Neural cell (in vitro differentiated cells): ENCODE measurements around the gene ARSI. TPM values are rescaled to one million over a fixed set of nuclear protein-coding genes. Genes with fewer than 3 reads are reported as not detected.

ENCODE experiments used
- H2AFZ ChIP-seq: fragments of 200-600, 300-800 bp; sonication (generic), shearing (Covaris generic); 2 replicates; pipeline ENCODE4 v1.6.0; 2014; ENCODE audit warnings: low read depth, mild to moderate bottlenecking, antibody characterized with exemption, low read length, moderate library complexity
- H3F3A ChIP-seq: fragments of 200-600 bp; shearing (Covaris generic); 2 replicates; pipeline ENCODE4 v1.6.1; 2016; ENCODE audit warnings: mild to moderate bottlenecking, moderate library complexity, mixed read lengths, antibody characterized with exemption, low read length; ENCODE audit not compliant: insufficient read depth, poor library complexity, severe bottlenecking
- H3K27ac ChIP-seq: fragments of 200-600, 300-800 bp; sonication (generic), shearing (Covaris generic); 2 replicates; pipeline ENCODE4 v1.5.1; 2014; ENCODE audit warnings: mild to moderate bottlenecking, low read length, moderate library complexity
- H3K27me3 ChIP-seq: fragments of 300-800, 200-600 bp; sonication (generic), shearing (Covaris generic); 2 replicates; pipeline ENCODE4 v1.6.0; 2014; ENCODE audit warnings: mild to moderate bottlenecking, low read depth, low read length, moderate library complexity; ENCODE audit not compliant: insufficient read depth
- H3K36me3 ChIP-seq: fragments of 300-800, 200-600 bp; sonication (generic), shearing (Covaris generic); 2 replicates; pipeline ENCODE4 v1.5.1; 2014; ENCODE audit warnings: mild to moderate bottlenecking, antibody characterized with exemption, low read length, moderate library complexity; ENCODE audit not compliant: insufficient read depth
- H3K4me2 ChIP-seq: fragments of 300-800, 200-600 bp; sonication (generic), shearing (Covaris generic); 2 replicates; pipeline ENCODE4 v1.6.0; 2014; ENCODE audit warnings: mild to moderate bottlenecking, low read length
- H3K4me3 ChIP-seq: fragments of 300-800, 200-600 bp; sonication (generic), shearing (Covaris generic); 2 replicates; pipeline ENCODE4 v1.5.1; 2014; ENCODE audit warnings: mild to moderate bottlenecking, low read length, moderate library complexity
- H3K79me2 ChIP-seq: fragments of 200-600 bp; shearing (Covaris generic); replicated peaks from 2 replicates; pipeline ENCODE4 v1.6.0; 2014; ENCODE audit warnings: mild to moderate bottlenecking, low read length, moderate library complexity; ENCODE audit not compliant: insufficient read depth
- H3K9ac ChIP-seq: fragments of 300-800, 200-600 bp; sonication (generic), shearing (Covaris generic); 2 replicates; pipeline ENCODE4 v1.6.1; 2016; ENCODE audit warnings: mild to moderate bottlenecking, low read length, mixed read lengths
- H3K9me2 ChIP-seq: fragments of 200-600 bp; shearing (Covaris generic); 2 replicates; pipeline ENCODE4 v1.6.1; 2016; ENCODE audit warnings: mild to moderate bottlenecking, low read length, mixed read lengths; ENCODE audit not compliant: insufficient read depth
- H3K9me3 ChIP-seq: fragments of 200-600, 300-800 bp; sonication (generic), shearing (Covaris generic); 2 replicates; pipeline ENCODE4 v1.6.1; 2016; ENCODE audit warnings: mild to moderate bottlenecking, mixed run types, low read length, moderate library complexity, mixed read lengths
- H4K20me1 ChIP-seq: fragments of 200-600 bp; shearing (Covaris generic); 2 replicates; pipeline ENCODE4 v1.6.1; 2016; ENCODE audit warnings: mild to moderate bottlenecking, mixed run types; ENCODE audit not compliant: insufficient read depth
- EP300 ChIP-seq: fragments of 450-650 bp; conservative IDR thresholded peaks from 2 replicates; pipeline ENCODE4 v1.6.1; 2014; ENCODE audit warnings: antibody characterized with exemption, mild to moderate bottlenecking, moderate library complexity; ENCODE audit not compliant: poor library complexity, severe bottlenecking
- EZH2 ChIP-seq: fragments of 200-600, 300-800 bp; shearing (Covaris generic), sonication (generic); IDR thresholded peaks from 2 replicates; pipeline ENCODE4 v1.6.1; 2014; ENCODE audit warnings: antibody characterized with exemption, low read length, borderline replicate concordance, mild to moderate bottlenecking; ENCODE audit not compliant: insufficient read depth, poor library complexity, severe bottlenecking
- MXI1 ChIP-seq: fragments of 450-650 bp; conservative IDR thresholded peaks from 2 replicates; pipeline ENCODE4 v1.6.1; 2014; ENCODE audit warnings: antibody characterized with exemption, mild to moderate bottlenecking; ENCODE audit not compliant: poor library complexity, severe bottlenecking
- POLR2AphosphoS5 ChIP-seq: IDR thresholded peaks from 2 replicates; pipeline ENCODE4 v1.6.1; 2012
- RAD21 ChIP-seq: fragments of 450-650 bp; conservative IDR thresholded peaks from 2 replicates; pipeline ENCODE4 v1.6.1; 2014; ENCODE audit warnings: antibody characterized with exemption, mild to moderate bottlenecking, moderate library complexity
- SMC3 ChIP-seq: fragments of 450-650 bp; conservative IDR thresholded peaks from 2 replicates; pipeline ENCODE4 v1.6.1; 2014; ENCODE audit warnings: antibody characterized with exemption, mild to moderate bottlenecking, moderate library complexity; ENCODE audit not compliant: poor library complexity
- TAF1 ChIP-seq: IDR thresholded peaks from 2 replicates; pipeline ENCODE4 v1.6.1; 2012; ENCODE audit warnings: low read depth
- polyA plus RNA-seq: library from polyadenylated mRNA; depleted of rRNA; stranded (reverse); fragments of >200 nt; gene quantifications from 2 replicates; pipeline ENCODE4 v1.2.3, GENCODE V29; 2014
- TF ChIP-seq, protein P1 (sequence below): IDR thresholded peaks from 2 replicates; pipeline ENCODE4 v1.6.1; 2012; ENCODE audit warnings: borderline replicate concordance
- TF ChIP-seq, protein P2 (sequence below): fragments of 450-650 bp; IDR thresholded peaks from 2 replicates; pipeline ENCODE4 v1.5.1; 2014; ENCODE audit warnings: antibody characterized with exemption, mild to moderate bottlenecking, moderate library complexity; ENCODE audit not compliant: poor library complexity, severe bottlenecking

The ARSI gene
- polyA plus RNA-seq, 1 donor from 2014 or later, result not detected

DNA sequence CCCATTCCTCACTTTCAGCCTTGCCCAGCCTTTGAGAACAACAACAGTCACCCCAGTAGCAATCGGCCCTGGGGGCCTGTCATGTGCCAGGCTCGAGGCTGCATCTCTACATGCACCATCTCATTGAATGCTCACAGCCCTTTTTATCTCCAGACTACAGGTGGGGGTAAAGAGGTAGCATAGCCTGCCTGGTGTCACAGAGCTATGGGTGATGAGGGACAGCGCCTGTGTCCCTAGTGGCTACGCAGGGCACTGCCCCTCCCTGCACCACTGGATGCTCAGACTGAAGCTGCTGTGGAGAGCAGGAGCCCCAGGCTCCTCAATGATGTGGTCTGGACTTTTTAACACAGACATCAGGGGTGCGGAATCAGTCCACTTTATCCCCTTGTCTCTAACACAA, 15.9 kb downstream of the ARSI start:
- Histone ChIP-seq H3K4me3 (peak overlapping the region; percentile 81), H3K79me2 (peaks cover 46% of the 10 kb centered on the region), H4K20me1 (peaks cover 3% of the 10 kb centered on the region), H3F3A (no peaks in the 10 kb centered on the region), H3K9me3 (no peaks in the 10 kb centered on the region), H3K36me3 (no peaks in the 10 kb centered on the region), H3K27me3 (no peaks in the 10 kb centered on the region), H3K27ac (no peak overlapping the region), H3K4me2 (peak overlapping the region; percentile 99), H3K9ac (no peak overlapping the region), H2AFZ (no peak overlapping the region), H3K9me2 (no peaks in the 10 kb centered on the region)
- TF ChIP-seq EP300, result no peak
- no peak for TF ChIP-seq TAF1
- TF ChIP-seq, protein P1, sequence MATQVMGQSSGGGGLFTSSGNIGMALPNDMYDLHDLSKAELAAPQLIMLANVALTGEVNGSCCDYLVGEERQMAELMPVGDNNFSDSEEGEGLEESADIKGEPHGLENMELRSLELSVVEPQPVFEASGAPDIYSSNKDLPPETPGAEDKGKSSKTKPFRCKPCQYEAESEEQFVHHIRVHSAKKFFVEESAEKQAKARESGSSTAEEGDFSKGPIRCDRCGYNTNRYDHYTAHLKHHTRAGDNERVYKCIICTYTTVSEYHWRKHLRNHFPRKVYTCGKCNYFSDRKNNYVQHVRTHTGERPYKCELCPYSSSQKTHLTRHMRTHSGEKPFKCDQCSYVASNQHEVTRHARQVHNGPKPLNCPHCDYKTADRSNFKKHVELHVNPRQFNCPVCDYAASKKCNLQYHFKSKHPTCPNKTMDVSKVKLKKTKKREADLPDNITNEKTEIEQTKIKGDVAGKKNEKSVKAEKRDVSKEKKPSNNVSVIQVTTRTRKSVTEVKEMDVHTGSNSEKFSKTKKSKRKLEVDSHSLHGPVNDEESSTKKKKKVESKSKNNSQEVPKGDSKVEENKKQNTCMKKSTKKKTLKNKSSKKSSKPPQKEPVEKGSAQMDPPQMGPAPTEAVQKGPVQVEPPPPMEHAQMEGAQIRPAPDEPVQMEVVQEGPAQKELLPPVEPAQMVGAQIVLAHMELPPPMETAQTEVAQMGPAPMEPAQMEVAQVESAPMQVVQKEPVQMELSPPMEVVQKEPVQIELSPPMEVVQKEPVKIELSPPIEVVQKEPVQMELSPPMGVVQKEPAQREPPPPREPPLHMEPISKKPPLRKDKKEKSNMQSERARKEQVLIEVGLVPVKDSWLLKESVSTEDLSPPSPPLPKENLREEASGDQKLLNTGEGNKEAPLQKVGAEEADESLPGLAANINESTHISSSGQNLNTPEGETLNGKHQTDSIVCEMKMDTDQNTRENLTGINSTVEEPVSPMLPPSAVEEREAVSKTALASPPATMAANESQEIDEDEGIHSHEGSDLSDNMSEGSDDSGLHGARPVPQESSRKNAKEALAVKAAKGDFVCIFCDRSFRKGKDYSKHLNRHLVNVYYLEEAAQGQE, result no peak
- TF ChIP-seq EZH2, result no peak
- TF ChIP-seq POLR2AphosphoS5, result no peak
- TF ChIP-seq RAD21, result no peak
- no peak for TF ChIP-seq MXI1
- TF ChIP-seq, protein P2, sequence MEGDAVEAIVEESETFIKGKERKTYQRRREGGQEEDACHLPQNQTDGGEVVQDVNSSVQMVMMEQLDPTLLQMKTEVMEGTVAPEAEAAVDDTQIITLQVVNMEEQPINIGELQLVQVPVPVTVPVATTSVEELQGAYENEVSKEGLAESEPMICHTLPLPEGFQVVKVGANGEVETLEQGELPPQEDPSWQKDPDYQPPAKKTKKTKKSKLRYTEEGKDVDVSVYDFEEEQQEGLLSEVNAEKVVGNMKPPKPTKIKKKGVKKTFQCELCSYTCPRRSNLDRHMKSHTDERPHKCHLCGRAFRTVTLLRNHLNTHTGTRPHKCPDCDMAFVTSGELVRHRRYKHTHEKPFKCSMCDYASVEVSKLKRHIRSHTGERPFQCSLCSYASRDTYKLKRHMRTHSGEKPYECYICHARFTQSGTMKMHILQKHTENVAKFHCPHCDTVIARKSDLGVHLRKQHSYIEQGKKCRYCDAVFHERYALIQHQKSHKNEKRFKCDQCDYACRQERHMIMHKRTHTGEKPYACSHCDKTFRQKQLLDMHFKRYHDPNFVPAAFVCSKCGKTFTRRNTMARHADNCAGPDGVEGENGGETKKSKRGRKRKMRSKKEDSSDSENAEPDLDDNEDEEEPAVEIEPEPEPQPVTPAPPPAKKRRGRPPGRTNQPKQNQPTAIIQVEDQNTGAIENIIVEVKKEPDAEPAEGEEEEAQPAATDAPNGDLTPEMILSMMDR, result peak; percentile 49
- TF ChIP-seq SMC3, result peak; percentile 18

DNA sequence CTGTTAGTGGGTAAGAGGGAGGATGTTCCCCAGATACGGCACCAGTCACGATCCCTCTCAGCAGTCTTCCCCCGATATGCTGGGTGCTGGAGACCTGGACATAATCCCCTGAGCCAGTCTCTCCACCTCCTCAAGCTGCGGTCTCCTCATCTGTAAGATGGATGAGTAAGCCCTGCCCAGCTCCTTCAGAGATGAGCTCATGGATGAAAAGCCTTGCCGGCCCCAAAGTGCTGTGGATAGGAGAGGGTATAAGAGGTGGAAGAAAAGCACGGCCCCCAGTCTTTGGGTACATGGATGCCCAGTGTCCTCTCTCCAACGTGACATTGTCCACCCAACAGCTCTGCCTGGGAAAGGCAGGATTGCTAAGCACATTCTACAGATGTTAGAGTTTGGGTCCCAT, 17.6 kb downstream of the ARSI start:
- peaks cover 46% of the 10 kb centered on the region for H3K79me2 ChIP-seq
- H3F3A ChIP-seq, result no peaks in the 10 kb centered on the region
- H3K27ac ChIP-seq, result no peak overlapping the region
- no peak overlapping the region for H3K9ac ChIP-seq
- peaks cover 4% of the 10 kb centered on the region for H4K20me1 ChIP-seq
- TF ChIP-seq, protein P2, result no peak
- no peak for TF ChIP-seq SMC3
- no peak for TF ChIP-seq TAF1
- TF ChIP-seq POLR2AphosphoS5, result no peak
- TF ChIP-seq EP300, result no peak
- no peak for TF ChIP-seq EZH2
- no peak for TF ChIP-seq MXI1
- TF ChIP-seq, protein P1, result no peak
- no peaks in the 10 kb centered on the region for H3K9me3 ChIP-seq
- H2AFZ ChIP-seq, result no peak overlapping the region
- no peak overlapping the region for H3K4me2 ChIP-seq
- H3K27me3 ChIP-seq, result no peaks in the 10 kb centered on the region
- H3K4me3 ChIP-seq, result no peak overlapping the region
- no peaks in the 10 kb centered on the region for H3K36me3 ChIP-seq
- no peaks in the 10 kb centered on the region for H3K9me2 ChIP-seq
